Measurements from ENCODE around the gene KRTAP10-1.

Gene KRTAP10-1

DNA sequence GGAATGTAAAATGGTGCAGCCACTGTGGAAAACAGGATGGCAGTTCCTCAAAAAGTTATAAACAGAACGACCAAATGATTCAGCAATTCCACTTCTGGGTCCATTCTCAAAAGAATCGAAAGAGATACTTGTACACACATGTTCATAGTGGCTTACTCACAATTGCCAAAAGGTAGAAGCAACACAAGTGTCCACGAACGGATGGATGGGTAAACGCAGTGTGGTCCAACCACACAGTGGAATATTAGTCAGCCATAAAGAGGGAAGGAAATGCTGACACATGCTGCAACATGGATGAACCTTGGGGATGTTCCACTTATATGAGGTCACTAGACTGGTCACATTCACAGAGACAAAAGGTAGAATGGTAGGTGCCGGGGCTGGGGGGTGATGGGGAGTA, 5.3 kb downstream of the KRTAP10-1 start:
- H3K4me3 ChIP-seq (replicated peaks; ENCODE audit: low read depth, low read length) = no peak overlapping the region
- no peak for TF ChIP-seq CTCF (IDR thresholded peaks at IDR 0.05; ENCODE audit: low read depth, low read length, missing control alignments)
- DNase-seq (ENCODE audit: extremely low read depth, low read depth) = no peak

DNA sequence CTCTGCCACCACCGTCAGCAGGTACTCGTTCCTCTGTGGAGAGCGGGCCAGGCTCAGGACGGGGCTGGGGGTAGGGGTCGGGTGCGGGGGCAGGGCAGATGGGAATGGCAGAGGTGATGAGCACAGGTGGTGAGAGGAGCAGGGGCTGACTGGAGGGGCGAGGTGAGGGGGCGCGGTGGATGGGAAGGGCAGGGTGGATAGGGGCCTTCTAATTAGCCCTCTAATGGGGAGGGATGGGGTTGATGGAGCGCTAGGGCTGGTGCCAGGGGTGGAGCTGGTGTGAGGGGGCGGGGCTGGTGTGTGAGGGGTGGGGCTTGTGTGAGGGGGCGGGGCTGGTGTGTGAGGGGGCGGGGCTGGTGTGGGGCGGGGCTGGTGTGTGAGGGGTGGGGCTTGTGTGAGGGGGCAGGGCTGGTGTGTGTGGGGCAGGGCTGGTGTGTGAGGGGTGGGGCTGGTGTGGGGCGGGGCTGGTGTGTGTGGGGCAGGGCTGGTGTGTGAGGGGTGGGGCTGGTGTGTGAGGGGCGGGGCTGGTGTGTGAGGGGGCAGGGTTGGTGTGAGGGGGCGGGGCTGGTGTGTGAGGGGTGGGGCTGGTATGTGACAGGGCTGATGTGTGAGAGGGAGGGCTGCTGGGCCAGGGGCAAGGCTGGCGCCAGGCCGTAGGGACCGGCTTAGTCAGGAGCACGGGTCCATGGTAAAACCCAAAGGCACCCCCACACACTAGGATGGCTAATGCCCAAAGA, 5.9 kb downstream of the KRTAP10-1 start:
- TF ChIP-seq CTCF (IDR thresholded peaks at IDR 0.05; ENCODE audit: low read depth, low read length, missing control alignments) = no peak
- DNase-seq (ENCODE audit: extremely low read depth, low read depth) = no peak
- H3K4me3 ChIP-seq (replicated peaks; ENCODE audit: low read depth, low read length) = no peak overlapping the region

DNA sequence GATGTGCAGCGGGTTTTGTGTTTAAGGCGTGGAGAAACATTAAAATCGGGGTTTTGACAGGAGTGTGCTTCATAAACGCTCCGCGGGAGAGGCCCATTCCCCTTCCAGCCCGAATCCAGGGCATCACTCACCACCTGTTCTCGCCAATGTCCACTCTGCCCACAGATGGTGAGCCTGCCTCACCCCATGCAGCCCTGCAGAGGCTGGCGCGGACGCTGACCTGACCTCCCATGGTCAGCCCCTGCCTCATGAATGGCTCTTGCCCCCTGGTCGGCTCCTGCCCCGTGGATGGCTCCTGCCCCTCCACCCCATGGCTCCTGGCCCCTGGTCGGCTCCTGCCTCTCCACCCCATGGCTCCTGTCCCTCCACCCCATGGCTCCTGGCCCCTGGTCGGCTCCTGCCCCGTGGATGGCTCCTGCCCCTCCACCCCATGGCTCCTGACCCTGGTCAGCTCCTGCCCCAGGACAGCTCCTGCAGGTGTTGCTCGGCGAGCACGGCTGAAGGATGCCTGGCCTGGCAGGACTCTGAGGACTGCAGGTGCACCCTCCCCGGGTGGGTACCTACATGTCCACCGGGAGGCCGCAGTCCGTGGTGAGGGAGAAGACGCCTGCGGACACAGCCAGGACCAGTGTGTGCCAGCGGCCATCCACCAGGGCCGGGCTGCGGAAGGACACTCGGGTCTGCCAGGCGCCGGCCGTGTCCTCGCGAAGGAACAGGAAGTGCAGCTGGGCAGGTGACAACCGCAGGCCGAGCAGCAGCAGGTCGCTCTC, 6.7 kb downstream of the KRTAP10-1 start:
- DNase-seq (ENCODE audit: extremely low read depth, low read depth) = no peak
- no peak overlapping the region for H3K4me3 ChIP-seq (replicated peaks; ENCODE audit: low read depth, low read length)
- TF ChIP-seq CTCF (IDR thresholded peaks at IDR 0.05; ENCODE audit: low read depth, low read length, missing control alignments) = no peak

DNA sequence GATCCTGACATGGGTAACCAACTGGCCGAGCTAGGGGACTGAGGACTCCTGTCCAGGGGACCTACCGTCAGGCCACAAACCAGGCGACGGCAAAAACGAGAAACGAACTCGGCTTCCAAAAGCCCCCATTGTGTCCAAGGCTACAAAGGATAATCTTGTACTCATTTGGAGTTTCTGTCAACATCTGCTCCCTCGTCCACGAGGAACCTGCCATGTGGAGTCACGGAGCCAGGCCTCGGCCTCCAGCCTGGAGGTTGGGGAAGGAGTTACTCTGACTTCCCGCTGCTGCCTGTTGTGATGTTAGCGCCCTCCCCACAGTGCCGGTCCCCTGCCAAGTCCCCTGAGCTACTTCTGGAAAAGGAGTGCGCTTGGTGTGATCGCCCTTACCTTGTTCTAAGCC, 7.3 kb downstream of the KRTAP10-1 start:
- DNase-seq (ENCODE audit: extremely low read depth, low read depth) = no peak
- TF ChIP-seq CTCF (IDR thresholded peaks at IDR 0.05; ENCODE audit: low read depth, low read length, missing control alignments) = no peak
- no peak overlapping the region for H3K4me3 ChIP-seq (replicated peaks; ENCODE audit: low read depth, low read length)

GRCh38 chr21:44531606-44532564, 8.1 kb downstream of the KRTAP10-1 start:
- no peak for DNase-seq (ENCODE audit: extremely low read depth, low read depth)
- TF ChIP-seq CTCF (IDR thresholded peaks at IDR 0.05; ENCODE audit: low read depth, low read length, missing control alignments) = no peak
- H3K4me3 ChIP-seq (replicated peaks; ENCODE audit: low read depth, low read length) = no peak overlapping the region

DNA sequence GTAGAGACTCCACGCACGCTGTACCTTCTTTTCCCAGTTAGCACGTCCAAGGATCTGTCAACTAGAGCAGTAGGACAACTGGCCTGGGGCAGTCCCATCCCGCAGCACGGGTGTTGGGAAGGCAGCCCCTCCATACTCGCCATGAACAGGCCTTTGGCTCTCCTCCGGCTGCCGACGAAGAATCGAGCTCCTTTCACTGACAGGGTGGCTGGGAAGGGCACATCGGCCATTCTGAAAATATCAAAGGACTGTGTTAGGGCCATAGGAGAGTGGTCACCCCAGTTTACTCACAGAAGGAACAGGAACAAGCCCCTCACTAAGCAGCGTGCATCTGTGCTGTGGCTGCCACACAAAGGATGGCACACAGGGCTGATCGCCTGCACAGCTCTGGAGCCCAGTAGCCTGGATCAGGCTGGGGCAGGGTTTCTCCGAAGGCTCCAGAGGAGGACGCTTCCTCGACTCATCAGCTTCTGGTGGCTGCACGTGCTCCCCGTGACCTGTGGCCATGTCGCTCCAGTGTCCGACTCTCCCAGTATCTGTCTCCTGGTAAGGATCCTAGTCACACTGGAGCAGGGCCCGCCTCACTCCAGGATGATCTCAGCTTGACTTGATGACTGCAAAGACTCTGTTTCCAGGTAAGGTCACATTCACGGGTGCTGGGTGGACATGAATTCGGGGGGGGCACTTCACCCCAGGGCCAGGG, 8.9 kb downstream of the KRTAP10-1 start:
- no peak for TF ChIP-seq CTCF (IDR thresholded peaks at IDR 0.05; ENCODE audit: low read depth, low read length, missing control alignments)
- DNase-seq (ENCODE audit: extremely low read depth, low read depth) = no peak

More for the DNA sequence above, 8.9 kb downstream of the KRTAP10-1 start:
- H3K4me3 ChIP-seq (replicated peaks; ENCODE audit: low read depth, low read length) = no peak overlapping the region
